Peyer's patch (tissue), 4 donors: ENCODE measurements around the gene TRABD2A.
"Not testable (repeated sequence)": the region's sequence is repeated elsewhere in the genome, so short reads cannot be mapped to it uniquely, and the experiment has no call there.

ENCODE experiments used
- POLR2A ChIP-seq, 2 donors: fragments of 450-650 bp; IDR thresholded peaks; one replicate each; pipeline ENCODE4 v1.5.1; 2017; ENCODE audit warnings: antibody characterized with exemption in 2 of 2, mild to moderate bottlenecking in 2 of 2, moderate library complexity in 2 of 2
- TF ChIP-seq, protein P1 (sequence below), 6 experiments: fragments of 450-650 bp in 4 of 6; fragments of 200-600 bp in 2 of 6; sonication (generic) in 1 of 6; IDR thresholded peaks; one replicate each; pipeline ENCODE4 v1.5.1; 2017 to 2019; ENCODE audit warnings: antibody characterized with exemption in 6 of 6, mild to moderate bottlenecking in 3 of 6, moderate library complexity in 1 of 6

DNA sequence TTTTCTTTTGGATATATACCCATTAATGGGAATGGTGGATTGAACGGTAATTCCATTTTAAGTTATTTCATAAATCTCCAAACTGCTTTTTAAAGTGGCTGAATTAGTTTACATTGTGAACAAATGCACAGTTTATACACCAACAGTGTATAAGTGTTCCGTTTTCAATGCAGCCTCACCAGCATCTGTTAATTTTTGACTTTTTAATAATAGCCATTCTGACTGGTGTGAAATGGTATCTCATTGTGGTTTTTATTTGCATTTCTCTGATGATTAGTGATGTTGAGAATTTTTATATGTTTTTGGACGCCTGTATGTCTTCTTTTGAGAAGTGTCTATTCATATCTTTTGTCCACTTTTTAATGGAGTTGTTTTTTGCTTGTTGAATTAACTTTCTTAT is 107.3 kb downstream of the TRABD2A start:
- TF ChIP-seq POLR2A (IDR thresholded peaks at IDR 0.05): not testable (repeated sequence)
- TF ChIP-seq, protein P1, sequence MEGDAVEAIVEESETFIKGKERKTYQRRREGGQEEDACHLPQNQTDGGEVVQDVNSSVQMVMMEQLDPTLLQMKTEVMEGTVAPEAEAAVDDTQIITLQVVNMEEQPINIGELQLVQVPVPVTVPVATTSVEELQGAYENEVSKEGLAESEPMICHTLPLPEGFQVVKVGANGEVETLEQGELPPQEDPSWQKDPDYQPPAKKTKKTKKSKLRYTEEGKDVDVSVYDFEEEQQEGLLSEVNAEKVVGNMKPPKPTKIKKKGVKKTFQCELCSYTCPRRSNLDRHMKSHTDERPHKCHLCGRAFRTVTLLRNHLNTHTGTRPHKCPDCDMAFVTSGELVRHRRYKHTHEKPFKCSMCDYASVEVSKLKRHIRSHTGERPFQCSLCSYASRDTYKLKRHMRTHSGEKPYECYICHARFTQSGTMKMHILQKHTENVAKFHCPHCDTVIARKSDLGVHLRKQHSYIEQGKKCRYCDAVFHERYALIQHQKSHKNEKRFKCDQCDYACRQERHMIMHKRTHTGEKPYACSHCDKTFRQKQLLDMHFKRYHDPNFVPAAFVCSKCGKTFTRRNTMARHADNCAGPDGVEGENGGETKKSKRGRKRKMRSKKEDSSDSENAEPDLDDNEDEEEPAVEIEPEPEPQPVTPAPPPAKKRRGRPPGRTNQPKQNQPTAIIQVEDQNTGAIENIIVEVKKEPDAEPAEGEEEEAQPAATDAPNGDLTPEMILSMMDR (IDR thresholded peaks at IDR 0.05): not testable (repeated sequence)
